Retina (tissue), 1 donor: Measurements from ENCODE around the gene CDCP2.

Source experiments
- DNase-seq: peaks from one replicate; pipeline ENCODE4 v3.0.0-alpha.2; 2016

CDCP2 gene

GRCh38 chr1:54084794-54085193, 68.0 kb downstream of the CDCP2 start:
- no peak for DNase-seq
